Stimulated activated CD8-positive, alpha-beta memory T cell treated with anti-CD3 and anti-CD28 coated beads, Interleukin-12 subunit alpha, Interleukin-12 subunit beta, amount 100 ng/mL, for 24 hours (primary cell): ENCODE results near the gene LGALS7B.
"Not testable (repeated sequence)": the region's sequence is repeated elsewhere in the genome, so short reads cannot be mapped to it uniquely, and the experiment has no call there.

Source experiments
- DNase-seq: peaks from one replicate; pipeline ENCODE4 v3.0.0-alpha.2; 2020; ENCODE audit errors: extremely low read depth

Gene LGALS7B

GRCh38 chr19:38788478-38789243 lies at the start of gene LGALS7B:
Gene LGALS7B (plus strand): TSS chr19:38789200. CDS start chr19:38789227, 27 bp downstream.
- DNase-seq = no peak

GRCh38 chr19:38739440-38740256 lies 49.4 kb upstream of the LGALS7B start:
- DNase-seq = no peak

- DNase-seq = no peak
Measured at GRCh38 chr19:38740257-38740592, 48.8 kb upstream of the LGALS7B start.

- DNase-seq = no peak
Measured at GRCh38 chr19:38740932-38741331, 48.1 kb upstream of the LGALS7B start.

GRCh38 chr19:38741670-38742069 lies 47.3 kb upstream of the LGALS7B start:
- no peak for DNase-seq

GRCh38 chr19:38742296-38742695 lies 46.7 kb upstream of the LGALS7B start:
- no peak for DNase-seq

GRCh38 chr19:38742906-38743305 lies 46.1 kb upstream of the LGALS7B start:
- no peak for DNase-seq

GRCh38 chr19:38743394-38744297 lies 45.4 kb upstream of the LGALS7B start:
- DNase-seq = no peak

GRCh38 chr19:38744298-38744681 lies 44.7 kb upstream of the LGALS7B start, which contains the start of gene CAPN12:
Gene CAPN12 (minus strand): TSS chr19:38744474. CDS start chr19:38744165, 309 bp downstream.
- DNase-seq = no peak

GRCh38 chr19:38744874-38745273 lies 44.1 kb upstream of the LGALS7B start:
- no peak for DNase-seq

GRCh38 chr19:38745316-38745715 lies 43.7 kb upstream of the LGALS7B start:
- no peak for DNase-seq

- not testable (repeated sequence) for DNase-seq
Measured at GRCh38 chr19:38753783-38754182, 35.2 kb upstream of the LGALS7B start.

GRCh38 chr19:38754196-38754595 lies 34.8 kb upstream of the LGALS7B start:
- DNase-seq = not testable (repeated sequence)

- DNase-seq = no peak
Measured at GRCh38 chr19:38759590-38760003, 29.4 kb upstream of the LGALS7B start.

- DNase-seq = not testable (repeated sequence)
Measured at GRCh38 chr19:38760805-38761517, 28.0 kb upstream of the LGALS7B start.

GRCh38 chr19:38761884-38762389 lies 27.1 kb upstream of the LGALS7B start:
- DNase-seq = not testable (repeated sequence)

- no peak for DNase-seq
Measured at GRCh38 chr19:38763795-38764220, 25.2 kb upstream of the LGALS7B start.

GRCh38 chr19:38765214-38765613 lies 23.8 kb upstream of the LGALS7B start:
- no peak for DNase-seq

GRCh38 chr19:38766276-38767047 lies 22.5 kb upstream of the LGALS7B start:
- DNase-seq = no peak

GRCh38 chr19:38769635-38770211 lies 19.3 kb upstream of the LGALS7B start:
- DNase-seq = peak; percentile 69
